Muscle of back (tissue), 11 donors: ENCODE measurements around the gene MED23. TPM values are rescaled to one million over a fixed set of nuclear protein-coding genes. Genes with fewer than 3 reads are reported as not detected.

Source experiments
- DNase-seq, 3 donors: peaks; one replicate each; pipeline versions ENCODE4 v3.0.0 to v3.0.0-alpha.2; 2013
- polyA plus RNA-seq, 10 donors: library from polyadenylated mRNA; unstranded; fragments of 120-200 nt; gene quantifications; one replicate each; pipeline ENCODE4 v1.2.1, GENCODE V29; 2013; ENCODE audit not compliant: insufficient read length in 10 of 10

Gene MED23
- polyA plus RNA-seq, 10 donors, result 16.8 to 35.2 (median 24.7) TPM

DNA sequence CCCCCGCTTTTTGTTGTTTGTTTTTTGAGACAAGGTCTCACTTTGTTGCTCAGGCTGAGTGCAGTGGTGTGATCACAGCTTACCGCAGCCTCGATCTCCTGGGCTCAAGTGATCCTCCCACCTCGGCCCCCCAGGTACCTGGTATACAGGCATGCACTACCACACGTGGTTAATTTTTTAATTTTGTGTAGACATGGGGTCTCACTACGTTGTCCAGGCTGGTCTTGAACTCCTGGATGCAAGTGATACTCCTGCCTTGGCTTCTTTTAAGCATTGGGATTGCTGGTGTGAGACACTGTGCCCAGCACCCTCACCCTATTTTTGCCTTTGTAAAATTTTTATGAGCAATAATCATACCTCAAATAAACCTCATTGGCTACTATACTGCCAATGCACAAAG, 14.5 kb upstream of the MED23 start:
- no peak for DNase-seq

DNA sequence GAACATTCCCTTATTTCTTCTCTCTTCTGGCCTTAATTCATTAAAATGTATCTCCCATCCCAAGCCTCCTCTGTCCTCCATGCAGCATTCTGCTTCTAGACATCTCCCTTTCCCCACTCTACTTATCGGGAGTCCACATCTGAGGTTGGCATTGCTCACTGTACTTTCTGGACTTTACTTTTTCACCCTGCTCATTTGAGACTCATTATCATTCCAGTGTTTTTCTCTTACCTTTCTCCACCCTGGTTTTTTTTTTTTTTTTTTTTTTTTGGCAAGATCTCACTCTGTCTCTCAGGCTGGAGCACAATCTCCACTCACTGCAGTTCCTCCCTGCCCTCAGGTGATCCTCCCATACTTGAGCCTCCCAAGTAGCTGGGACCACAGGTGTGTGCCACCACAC, 13.5 kb upstream of the MED23 start:
- no peak for DNase-seq

DNA sequence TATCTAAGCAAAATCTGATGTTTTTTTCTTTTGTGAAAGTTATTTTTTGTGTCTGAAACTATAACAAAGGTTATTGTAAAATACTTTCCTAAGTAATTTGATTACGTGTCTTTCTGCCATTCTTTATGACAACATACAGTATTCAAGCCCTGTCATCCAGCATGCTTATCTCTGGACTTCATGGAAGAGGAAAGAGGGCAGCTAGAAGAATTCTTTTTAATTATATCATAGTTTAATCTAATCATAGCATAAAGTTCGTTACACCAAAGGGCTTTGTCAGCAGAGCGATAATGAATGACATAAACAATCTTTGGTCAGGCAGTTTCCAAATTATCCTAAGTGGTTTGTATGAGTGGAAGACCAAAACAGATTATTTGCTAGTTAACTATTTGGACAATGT, 12.5 kb upstream of the MED23 start:
- no peak for DNase-seq

DNA sequence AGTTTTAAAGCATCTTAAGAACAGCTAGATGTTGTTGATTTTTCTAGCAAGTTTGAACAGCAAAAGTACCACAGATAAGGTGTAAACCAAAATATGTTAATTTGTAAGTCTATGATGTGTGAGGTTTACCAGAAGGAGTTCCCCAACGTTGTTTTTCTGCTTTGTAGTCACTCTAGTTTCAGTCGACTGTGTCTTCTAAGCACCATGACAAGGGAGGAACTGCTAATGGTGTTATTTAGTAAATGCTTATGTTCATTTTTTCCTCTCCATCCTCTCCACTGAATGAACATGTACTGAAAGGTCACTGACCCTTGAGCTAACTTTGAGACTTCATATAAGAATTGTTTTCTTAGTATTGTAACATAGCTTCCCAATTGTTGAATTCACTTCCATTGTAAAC, 12.1 kb upstream of the MED23 start:
- no peak for DNase-seq

DNA sequence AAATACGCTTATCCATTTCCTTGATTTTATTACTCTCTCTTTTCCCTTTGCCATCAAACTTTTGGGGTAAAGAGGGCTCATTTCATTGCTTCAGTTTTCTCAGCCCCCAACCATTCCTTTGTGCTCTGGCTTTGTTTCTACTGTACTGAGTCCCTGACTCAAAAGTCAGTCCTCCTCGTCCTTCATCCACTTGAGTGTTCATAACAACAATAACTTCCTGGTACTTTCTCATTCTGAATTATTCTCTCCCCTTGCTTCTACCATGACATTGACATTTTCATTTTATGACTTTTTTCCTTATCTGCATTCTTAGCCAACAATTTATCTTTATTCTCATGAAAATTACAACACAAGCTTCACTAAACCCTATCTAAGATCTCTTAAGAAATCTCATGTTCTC, 10.0 kb upstream of the MED23 start:
- no peak for DNase-seq

DNA sequence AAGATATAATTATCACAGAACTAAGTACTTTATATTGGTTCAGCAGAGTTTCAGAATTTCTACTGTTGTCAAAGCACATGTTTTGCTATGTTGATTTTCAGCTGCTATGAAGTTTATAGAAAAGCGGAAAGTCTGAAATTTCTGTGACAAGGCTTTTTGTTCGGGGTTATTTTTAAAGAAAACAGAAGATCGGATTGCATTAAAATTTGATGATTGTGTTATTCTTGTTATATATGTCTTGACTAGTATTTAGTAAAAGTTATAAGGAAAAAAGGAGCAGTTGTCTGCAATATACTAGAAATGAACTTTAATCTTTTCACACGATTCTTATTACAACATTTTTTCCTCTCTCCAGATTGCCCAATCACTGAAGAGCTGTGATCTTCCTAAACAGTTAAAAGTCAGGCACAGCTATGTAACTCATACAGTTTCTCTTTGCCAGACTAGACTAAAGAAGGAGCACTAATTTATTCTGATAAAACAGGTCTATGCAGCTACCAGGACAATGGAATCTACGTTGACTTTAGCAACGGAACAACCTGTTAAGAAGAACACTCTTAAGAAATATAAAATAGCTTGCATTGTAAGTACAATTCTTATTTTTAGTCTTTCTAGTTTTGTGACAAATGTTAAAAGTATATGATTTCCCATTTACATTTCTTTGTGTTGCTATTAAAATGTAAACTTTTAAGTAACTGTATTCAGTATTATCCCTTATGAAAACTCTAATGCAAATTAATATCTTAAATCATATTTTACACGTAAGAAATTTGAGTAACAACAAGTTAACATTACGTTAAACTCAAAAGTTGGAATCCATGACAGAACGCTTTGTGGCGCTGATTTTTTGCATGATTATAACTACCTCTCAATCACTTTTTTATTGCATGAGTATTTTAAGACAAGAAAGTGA, 9.1 kb upstream of the MED23 start, which contains the start of gene ENPP3:
TSS of gene ENPP3 (plus strand) at position 423 of the 913 bp plus-strand sequence. CDS start at position 506, 83 bp downstream.
- DNase-seq, result no peak

DNA sequence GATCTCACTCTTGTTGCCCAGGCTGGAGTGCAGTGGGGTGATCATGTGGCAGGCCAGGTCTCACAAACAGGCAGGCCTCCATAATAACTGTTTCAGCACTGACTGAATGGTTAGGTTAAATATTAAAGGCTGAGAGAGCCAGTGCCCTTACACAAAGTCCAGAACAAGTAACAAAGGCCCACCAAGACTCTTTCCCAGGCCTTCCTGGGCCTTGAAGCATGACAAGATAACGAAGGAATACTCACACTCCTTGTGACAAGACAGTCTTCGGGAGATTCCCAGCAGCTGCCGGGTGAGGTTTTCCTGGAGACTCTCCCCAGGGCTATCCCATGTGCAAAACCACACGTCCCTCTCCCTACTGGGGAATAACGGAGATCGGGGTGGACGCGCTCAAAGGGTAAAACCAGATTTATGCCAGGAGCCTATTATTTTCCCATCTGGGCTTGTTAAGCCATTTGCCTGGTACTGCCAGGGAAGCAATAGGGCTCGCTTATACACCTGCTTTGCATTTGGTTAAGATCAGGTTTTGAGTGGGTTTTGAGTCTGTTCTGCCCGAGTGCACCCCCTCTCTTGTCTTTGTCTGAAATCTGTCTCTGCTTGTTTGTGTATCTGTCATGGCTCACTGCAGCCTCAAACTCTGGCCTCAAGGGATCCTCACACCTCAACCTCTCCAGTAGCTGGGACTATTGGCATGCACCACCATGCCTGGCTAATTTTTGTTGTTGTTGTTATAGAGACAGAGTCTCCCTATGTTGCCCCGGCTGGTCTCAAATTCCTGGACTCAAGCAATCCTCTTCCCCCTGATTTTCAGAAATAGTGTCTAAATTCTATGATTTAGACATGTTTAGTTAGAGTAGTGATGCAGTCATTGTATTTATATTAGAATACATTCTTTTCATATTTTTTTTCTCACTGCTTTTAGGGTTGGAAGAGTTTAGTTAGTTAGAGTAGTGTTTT, 7.6 kb upstream of the MED23 start:
- DNase-seq, result no peak

DNA sequence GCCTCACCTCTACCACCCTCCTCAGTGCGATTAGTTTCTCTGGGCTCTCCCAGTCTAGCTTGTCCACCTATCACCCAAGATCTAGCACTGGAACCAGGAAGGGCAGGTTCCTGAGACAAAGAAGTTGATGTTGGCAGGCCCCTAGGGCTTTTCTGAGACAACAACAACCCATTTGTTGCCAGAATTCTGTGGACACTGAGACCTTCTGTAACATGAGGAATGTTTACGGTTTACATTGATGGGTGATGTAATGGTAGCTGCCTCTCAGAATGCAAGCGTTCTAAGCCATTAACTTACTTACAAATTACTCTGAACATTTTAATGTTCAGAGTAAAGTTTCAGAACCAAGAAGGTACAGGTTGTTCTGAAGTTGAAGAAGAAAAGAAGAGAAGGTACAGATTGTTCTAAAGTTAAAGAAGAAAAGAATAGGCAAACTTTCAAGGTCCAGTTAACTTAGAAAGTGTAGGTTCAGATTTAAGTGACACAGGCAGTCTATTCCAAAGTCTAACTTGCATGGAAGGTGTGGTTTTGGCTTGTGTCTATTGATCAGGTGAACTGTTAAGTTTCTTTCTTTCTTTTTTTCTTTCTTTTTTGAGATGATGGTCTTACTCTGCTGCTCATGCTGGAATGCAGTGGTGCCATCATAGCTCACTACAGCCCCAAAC, 3.7 kb upstream of the MED23 start:
- no peak for DNase-seq

DNA sequence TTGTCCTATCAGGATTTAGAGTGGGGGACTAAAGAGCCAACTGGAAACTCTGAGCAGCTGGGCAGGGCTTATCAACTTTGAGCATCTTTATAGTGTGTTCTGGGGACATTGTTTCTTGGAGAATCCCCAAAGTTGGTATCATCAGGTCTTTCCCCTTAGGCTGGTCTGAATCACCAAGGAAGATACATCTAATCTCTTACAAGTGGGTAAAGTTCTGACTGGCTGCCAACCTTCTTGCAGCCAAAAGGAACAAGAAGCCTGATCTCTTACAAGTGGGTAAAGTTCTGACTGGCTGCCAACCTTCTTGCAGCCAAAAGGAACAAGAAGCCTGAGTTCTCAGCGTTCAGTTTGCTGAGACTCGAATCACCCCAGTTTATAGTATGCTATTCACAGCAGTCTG, 1.6 kb upstream of the MED23 start:
- DNase-seq, result no peak

DNA sequence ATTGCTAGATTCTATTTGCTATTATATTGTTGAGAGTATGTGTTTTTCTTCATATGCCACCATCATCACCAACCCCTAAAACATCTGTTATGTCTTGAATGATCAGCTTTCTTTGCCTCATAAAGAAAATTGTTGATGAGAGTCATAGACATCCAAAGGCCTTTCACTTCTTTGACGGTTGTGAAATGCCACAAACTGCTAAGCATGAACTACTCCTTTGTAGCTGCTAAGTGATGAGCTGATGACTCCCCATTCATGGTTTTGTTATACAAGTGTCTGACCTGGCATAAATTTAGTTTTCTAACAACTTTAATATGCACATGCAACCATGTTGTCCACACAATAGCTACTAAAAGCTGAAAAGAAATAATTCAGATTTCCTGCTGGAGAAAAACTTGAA, 684 bp upstream of the MED23 start:
- no peak for DNase-seq

DNA sequence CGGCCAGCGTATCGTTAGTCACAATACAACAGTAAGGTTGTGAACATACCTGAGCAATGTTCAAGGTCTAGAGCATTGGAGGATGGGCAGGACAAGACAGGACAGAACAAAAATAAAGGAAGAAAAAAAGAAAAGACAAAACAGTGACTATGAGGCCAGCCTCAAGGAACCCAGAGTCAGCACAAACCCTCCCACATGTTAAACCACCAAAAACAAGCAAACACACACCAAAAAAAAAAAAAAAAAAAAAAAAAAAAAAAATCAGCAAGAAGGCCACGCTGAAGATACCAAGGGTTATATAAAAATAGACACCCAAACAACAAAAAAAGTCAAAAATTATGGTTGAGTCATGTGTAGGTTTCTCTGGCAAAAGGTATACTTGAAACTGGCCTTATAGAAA, 12.8 kb downstream of the MED23 start:
- DNase-seq, result no peak

DNA sequence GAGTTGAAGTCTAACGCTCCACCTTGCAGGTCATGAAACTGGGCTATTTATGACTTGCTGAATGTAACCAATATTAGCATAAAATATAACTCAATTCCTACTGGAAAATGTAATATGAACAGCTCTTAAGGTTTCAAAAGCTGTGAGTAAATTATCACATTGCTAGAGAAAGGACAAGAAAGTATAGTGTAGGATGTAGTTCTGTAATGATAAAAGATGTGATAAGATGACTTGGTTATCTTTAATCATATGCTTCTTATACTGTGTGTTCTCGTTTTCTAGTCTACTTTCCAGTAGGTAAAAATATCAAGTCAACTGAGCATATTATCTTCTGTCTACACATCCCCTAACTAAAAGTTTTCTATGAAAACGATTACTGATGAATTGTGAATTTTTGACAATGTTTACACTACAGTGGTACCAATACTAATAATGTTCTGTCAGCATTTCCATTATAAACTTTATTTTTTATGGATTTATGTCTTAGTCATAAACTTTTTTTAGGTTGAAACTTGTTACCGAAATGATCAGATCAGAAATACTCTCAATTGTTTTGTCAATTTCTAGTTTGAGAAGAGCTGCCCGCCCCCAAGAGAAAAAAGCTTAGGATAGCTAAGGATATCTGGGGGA, 14.6 kb downstream of the MED23 start:
- no peak for DNase-seq

DNA sequence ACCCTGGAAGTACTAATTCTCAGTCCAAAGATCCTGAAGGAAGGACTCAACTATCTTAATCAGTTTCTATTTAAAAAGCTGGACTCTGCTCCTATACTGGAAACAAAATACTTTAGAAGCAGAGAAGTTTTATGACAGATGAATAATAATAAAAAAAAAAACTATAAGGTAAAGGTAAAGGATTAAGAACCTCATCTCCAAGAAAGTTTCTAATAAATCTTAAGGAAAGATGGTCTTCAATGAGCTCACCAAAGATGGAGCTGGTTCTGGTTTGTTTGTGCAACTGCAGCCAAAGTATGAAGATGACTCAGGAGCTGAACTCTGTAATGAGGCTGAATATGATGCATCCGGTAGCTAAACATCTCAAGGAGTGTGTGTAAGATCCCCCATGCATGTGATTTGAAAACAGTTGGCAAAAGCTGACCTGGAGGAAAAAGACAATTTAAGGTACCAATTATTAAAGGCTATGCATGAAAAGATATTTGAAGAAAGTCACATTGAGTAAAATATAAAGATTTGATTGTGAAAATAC, 25.2 kb downstream of the MED23 start:
- DNase-seq, result peak in 1 of 3 donors; percentile 45

DNA sequence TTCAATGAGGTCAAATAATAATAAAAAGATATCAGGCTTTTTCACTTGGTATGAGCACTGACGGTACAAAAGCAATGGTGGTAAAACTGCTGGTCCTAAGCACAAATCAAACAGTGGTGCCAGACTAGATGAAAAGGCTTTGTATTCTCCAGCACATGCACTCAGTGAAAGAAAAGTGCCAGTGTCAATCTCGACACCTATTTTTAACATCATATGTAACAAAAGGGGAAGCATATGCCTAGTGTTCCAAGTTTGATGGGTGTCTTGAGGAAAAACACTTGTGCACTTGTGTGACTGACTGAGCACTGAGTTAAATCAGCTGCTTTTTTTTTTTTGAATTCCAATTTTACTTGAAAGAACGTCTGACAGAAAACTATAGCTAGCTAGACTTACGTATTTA, 27.3 kb downstream of the MED23 start:
- peak in 1 of 3 donors; percentile 7 for DNase-seq

DNA sequence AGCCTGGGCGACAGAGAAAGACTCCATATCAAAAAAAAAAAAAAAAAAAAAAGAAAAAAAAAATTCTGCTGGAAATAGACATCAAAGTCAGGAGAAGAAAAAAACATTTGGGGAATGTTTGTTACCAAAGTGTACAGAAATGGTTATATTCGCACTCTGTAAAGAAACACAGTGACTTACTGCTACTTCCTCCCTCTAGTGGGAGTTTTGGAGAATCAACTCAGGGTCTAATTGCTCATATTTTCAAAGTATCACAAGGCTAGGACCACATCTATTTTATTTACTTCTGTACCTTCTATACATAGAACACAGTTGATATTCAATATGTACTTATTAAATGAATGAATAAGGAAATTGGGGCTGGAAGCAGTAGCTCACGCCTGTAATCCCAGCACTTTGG, 30.6 kb downstream of the MED23 start:
- no peak for DNase-seq

DNA sequence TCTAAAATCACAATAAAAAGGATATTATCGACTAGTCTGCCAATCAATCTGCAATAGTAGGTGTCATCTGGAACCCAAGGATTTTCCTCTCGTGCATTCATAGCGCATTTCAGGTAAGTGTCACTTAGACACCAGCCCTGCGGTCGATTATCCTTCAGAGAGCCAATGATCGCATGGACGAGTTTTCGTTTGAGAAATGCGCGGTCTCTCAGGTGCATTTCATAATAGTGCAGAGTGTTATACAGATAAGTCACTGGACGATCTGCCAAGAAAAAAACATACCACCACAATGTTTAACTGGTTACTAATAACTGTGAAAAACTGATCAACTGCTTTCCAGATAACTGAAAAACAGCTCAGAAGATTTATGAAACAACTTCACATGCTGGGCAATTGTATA, 34.0 kb downstream of the MED23 start:
- no peak for DNase-seq

DNA sequence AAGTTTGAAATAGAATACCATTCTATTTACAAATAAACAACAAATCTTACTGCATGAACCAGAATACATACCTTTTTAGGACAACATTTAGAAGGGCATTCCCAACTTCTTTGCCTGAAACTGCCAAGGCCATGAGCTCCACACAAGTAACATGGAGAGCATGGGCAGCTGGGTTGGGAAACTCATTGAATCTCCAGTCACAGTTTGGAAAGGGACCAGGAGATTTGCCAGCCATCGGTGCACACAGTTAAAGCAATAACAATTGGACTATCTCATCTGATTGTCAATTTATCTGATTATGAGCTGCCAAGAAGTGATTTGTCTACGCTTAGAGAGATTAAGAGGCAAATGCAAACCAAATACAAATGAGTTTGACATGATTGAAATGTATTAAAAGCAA, 35.1 kb downstream of the MED23 start:
- no peak for DNase-seq

DNA sequence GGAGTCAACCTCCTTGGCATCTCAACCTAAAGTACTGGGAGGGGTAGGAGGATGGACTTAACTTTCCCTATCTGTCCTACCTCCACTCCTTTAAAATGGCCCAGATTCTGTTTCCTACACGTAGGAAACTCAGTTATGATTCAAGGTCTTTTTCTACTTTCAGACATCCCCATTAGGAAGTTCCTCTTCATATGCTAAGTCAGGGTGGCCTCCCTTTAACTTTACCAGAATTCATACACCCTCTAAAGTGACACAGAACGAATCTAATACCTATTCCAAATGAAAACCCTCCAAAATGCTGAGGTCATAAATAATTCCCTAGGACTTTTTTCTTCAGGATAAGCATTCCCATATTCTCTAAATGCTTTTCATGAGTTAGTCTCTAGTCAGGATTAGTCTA, 39.4 kb downstream of the MED23 start:
- no peak for DNase-seq

DNA sequence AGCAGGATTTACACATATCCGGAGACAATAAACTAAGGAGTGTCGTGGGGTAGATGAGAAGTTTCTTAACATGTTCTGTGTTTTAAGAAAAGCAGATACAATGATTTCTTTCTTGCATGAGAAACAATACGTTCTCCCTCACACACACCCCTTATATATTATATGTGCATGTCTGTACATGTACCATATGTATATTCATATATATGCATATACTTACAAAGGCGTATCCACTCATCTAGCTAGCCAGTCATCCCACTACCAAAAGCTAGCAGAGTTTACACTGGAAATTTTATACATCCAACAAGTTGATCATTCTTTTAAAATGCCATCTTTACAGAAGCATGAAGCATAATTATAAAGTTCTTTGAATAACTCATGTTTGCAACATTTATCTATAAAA, 40.1 kb downstream of the MED23 start:
- no peak for DNase-seq

DNA sequence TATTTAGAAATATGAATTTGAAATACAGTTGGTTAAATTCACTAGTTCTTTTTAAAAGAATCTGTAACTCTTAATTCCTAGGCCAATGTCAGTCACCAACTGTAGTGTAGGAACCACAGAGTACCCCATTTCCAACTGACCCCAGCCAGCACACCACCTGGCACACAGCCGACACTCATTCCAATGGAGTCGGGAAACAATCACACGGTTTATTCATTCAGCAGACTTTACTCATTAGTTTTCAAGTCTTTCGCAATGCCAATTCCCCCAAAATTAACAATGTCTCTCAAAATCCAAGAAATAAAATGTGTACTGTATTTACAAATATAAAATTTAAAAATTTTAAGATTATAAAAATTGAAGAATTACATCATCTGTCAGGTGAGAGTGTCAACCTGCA, 41.5 kb downstream of the MED23 start:
- DNase-seq, result no peak

DNA sequence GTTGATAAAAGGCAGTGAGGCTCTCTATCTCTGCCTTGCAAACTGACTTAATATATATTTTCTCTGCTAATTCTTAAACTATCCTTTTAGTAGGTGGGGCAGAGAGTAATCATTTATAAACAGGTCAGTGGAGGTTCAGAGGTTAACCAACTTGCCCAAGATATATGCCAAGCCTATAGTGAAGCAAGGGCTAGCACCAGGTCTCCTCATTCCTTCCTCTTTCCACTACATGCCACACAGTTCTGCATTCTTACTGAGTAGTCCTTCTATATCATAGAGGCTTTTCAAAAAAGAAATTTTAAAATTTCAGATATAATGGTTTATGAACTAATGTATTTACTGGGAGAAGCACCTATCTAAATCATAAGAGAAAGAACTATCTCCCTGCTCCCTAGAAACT, 46.5 kb downstream of the MED23 start:
- no peak for DNase-seq
